ENCODE data around the gene PLAAT5. TPM values are rescaled to one million over a fixed set of nuclear protein-coding genes. Genes with fewer than 3 reads are reported as not detected.

The PLAAT5 gene
- total RNA-seq, 1 experiment from 2014 or later: not detected

GRCh38 chr11:63506876-63507275 is 15.9 kb upstream of the PLAAT5 start:
- Histone ChIP-seq H3K36me3 (ENCODE audit: control insufficient read depth in 1 of 2, insufficient read depth in 2 of 2, low read length in 2 of 2) (no peaks in the 10 kb centered on the region), H3K27ac (ENCODE audit: low read depth, low read length) (no peak overlapping the region), H3K9ac (ENCODE audit: low read length) (no peak overlapping the region), H3K9me2 (ENCODE audit: insufficient read depth) (no peaks in the 10 kb centered on the region), H3K4me2 (ENCODE audit: low read length) (no peak overlapping the region), H3K27me3 (ENCODE audit: insufficient read depth, low read length) (no peaks in the 10 kb centered on the region), H4K20me1 (ENCODE audit: insufficient read depth) (no peaks in the 10 kb centered on the region), H3K79me2 (ENCODE audit: insufficient read depth, low read length) (no peaks in the 10 kb centered on the region), H2AFZ (ENCODE audit: low read depth, low read length, poor library complexity, severe bottlenecking) (no peak overlapping the region), H3K9me3 (ENCODE audit: control insufficient read depth in 1 of 2, insufficient read depth in 1 of 2, low read depth in 1 of 2, low read length in 2 of 2) (no peaks in the 10 kb centered on the region), H3K4me1 (ENCODE audit: control insufficient read depth in 1 of 2, insufficient read depth in 2 of 2, low read length in 2 of 2) (no peaks in the 10 kb centered on the region), H3K4me3 (replicated peaks in 1 of 2; ENCODE audit: low read depth in 1 of 2, low read length in 2 of 2) (no peak overlapping the region)
- intact Hi-C loops (cut with micrococcal nuclease): loop anchor here (10.0 kb wide), 1 partner anchor 1208 kb away; no protein-coding TSS in a partner anchor
- no peak for TF ChIP-seq EGR1 (IDR thresholded peaks at IDR 0.05; ENCODE audit: low read depth)
- no peak for TF ChIP-seq SP1 (IDR thresholded peaks at IDR 0.05; ENCODE audit: low read depth)
- TF ChIP-seq ELF1 (IDR thresholded peaks at IDR 0.05; ENCODE audit: borderline replicate concordance, low read depth): no peak
- no peak for TF ChIP-seq ATF3 (IDR thresholded peaks at IDR 0.05)
- TF ChIP-seq FOSL1 (IDR thresholded peaks at IDR 0.05; ENCODE audit: low read depth): no peak
- TF ChIP-seq SIN3A (IDR thresholded peaks at IDR 0.05; ENCODE audit: low read depth): no peak
- no peak for TF ChIP-seq EZH2phosphoT487 (IDR thresholded peaks at IDR 0.05; ENCODE audit: borderline replicate concordance)
- TF ChIP-seq CTCF (IDR thresholded peaks at IDR 0.05 in 2 of 3, conservative IDR thresholded peaks at IDR 0.05 in 1 of 3; ENCODE audit: borderline replicate concordance in 1 of 3, insufficient read depth in 1 of 3, low read depth in 2 of 3, low read length in 2 of 3): no peak
- TF ChIP-seq REST (IDR thresholded peaks at IDR 0.05; ENCODE audit: low read depth): no peak
- no peak for TF ChIP-seq CBX3 (IDR thresholded peaks at IDR 0.05; ENCODE audit: low read depth)
- TF ChIP-seq MAX (IDR thresholded peaks at IDR 0.05): no peak
- TF ChIP-seq RAD21 (IDR thresholded peaks at IDR 0.05; ENCODE audit: low read depth): no peak
- TF ChIP-seq TCF7L2 (IDR thresholded peaks at IDR 0.05; ENCODE audit: borderline replicate concordance, extremely low read depth, insufficient read depth, insufficient read length): no peak
- TF ChIP-seq POLR2AphosphoS5 (IDR thresholded peaks at IDR 0.05; ENCODE audit: low read depth, low read length): no peak
- no peak for TF ChIP-seq EZH2 (IDR thresholded peaks at IDR 0.05)
- TF ChIP-seq YY1 (IDR thresholded peaks at IDR 0.05; ENCODE audit: extremely low read depth, insufficient replicate concordance, low read depth, low read length): no peak
- no peak for TF ChIP-seq JUND (IDR thresholded peaks at IDR 0.05)
- TF ChIP-seq SRF (IDR thresholded peaks at IDR 0.05; ENCODE audit: low read depth): no peak
- POLR2A ChIA-PET: no interaction called here
- no peak for DNase-seq (ENCODE audit: low read depth, low spot score)
- no peak for ATAC-seq
- RAD21 ChIA-PET (ENCODE audit: low non-redundant PET in 1 of 2, low total read pairs in 2 of 2, uncharacterized antibody in 2 of 2, unreplicated experiment in 2 of 2): no interaction called here
- BruUV-seq (replicated peaks): no TSS peak
- CTCF ChIA-PET: interaction anchor here (1.3 to 2.2 kb wide), 3 partner anchors 25 to 471 kb away, joined by 3 to 16 read pairs (median 5); no protein-coding TSS in a partner anchor

Measured in HCT116 (cell line).